Loucy (cell line): ENCODE measurements around the gene CCND1.

Experiments used
- CTCF ChIP-seq: fragments of 200-600 bp; sonication (generic); conservative IDR thresholded peaks from 2 replicates; pipeline ENCODE4 v1.5.1; 2014; ENCODE audit warnings: mild to moderate bottlenecking, antibody characterized with exemption, low read length
- EZH2phosphoT487 ChIP-seq: fragments of 200-600 bp; IDR thresholded peaks from 2 replicates; pipeline ENCODE4 v1.6.1; 2018; ENCODE audit warnings: antibody characterized with exemption, mild to moderate bottlenecking, moderate library complexity, borderline replicate concordance

GRCh38 chr11:69689484-69690319 lies 48.7 kb downstream of the CCND1 start:
- TF ChIP-seq CTCF (no peak), EZH2phosphoT487 (no peak)
